OCI-LY1 (cell line): ENCODE data around the gene L3MBTL1.

Experiments used
- H2AFZ ChIP-seq: fragments of 200-600 bp; sonication (generic), shearing (Covaris generic); 2 replicates; pipeline ENCODE4 v1.6.0; 2014; ENCODE audit warnings: antibody characterized with exemption, mild to moderate bottlenecking, low read length
- H3F3A ChIP-seq: fragments of 200-600 bp; sonication (generic), shearing (Covaris generic); 2 replicates; pipeline ENCODE4 v1.6.0; 2014; ENCODE audit warnings: mild to moderate bottlenecking, antibody characterized with exemption, low read length, moderate library complexity; ENCODE audit not compliant: insufficient read depth
- H3K27ac ChIP-seq: fragments of 200-600 bp; sonication (generic); 2 replicates; pipeline ENCODE4 v1.5.1; 2014; ENCODE audit warnings: low read length, mixed run types, mild to moderate bottlenecking, low read depth; ENCODE audit not compliant: poor library complexity, severe bottlenecking
- H3K27me3 ChIP-seq: fragments of 200-600 bp; sonication (generic); 2 replicates; pipeline ENCODE4 v1.6.0; 2014; ENCODE audit warnings: antibody characterized with exemption, mild to moderate bottlenecking, low read length, moderate library complexity; ENCODE audit not compliant: insufficient read depth
- H3K36me3 ChIP-seq: fragments of 200-600 bp; sonication (generic); 2 replicates; pipeline ENCODE4 v1.6.1; 2014; ENCODE audit warnings: mild to moderate bottlenecking, antibody characterized with exemption, low read length, moderate library complexity, mixed read lengths; ENCODE audit not compliant: insufficient read depth
- H3K4me1 ChIP-seq: fragments of 200-600 bp; sonication (generic); 2 replicates; pipeline ENCODE4 v1.5.1; 2014; ENCODE audit warnings: mild to moderate bottlenecking, low read length, moderate library complexity; ENCODE audit not compliant: insufficient read depth, severe bottlenecking
- H3K4me2 ChIP-seq: fragments of 200-600 bp; sonication (generic), shearing (Covaris generic); 2 replicates; pipeline ENCODE4 v1.6.1; 2014; ENCODE audit warnings: low read length
- H3K4me3 ChIP-seq: fragments of 200-600 bp; sonication (generic); 2 replicates; pipeline ENCODE4 v1.5.1; 2014; ENCODE audit warnings: low read length, low read depth, mild to moderate bottlenecking, mixed read lengths; ENCODE audit not compliant: poor library complexity, severe bottlenecking
- H3K79me2 ChIP-seq: fragments of 200-600 bp; shearing (Covaris generic); 2 replicates; pipeline ENCODE4 v1.6.1; 2016; ENCODE audit warnings: mixed run types, low read length, mixed read lengths; ENCODE audit not compliant: insufficient read depth
- H3K9ac ChIP-seq: fragments of 200-600 bp; sonication (generic), shearing (Covaris generic); 2 replicates; pipeline ENCODE4 v1.6.1; 2014; ENCODE audit warnings: mild to moderate bottlenecking, low read length, mixed read lengths
- H3K9me2 ChIP-seq: fragments of 200-600 bp; sonication (generic), shearing (Covaris generic); 2 replicates; pipeline ENCODE4 v1.6.1; 2014; ENCODE audit warnings: low read depth, mild to moderate bottlenecking, low read length, mixed read lengths
- H3K9me3 ChIP-seq: fragments of 200-600 bp; shearing (Covaris generic); 2 replicates; pipeline ENCODE4 v1.6.1; 2014; ENCODE audit warnings: low read length, mixed read lengths
- H4K20me1 ChIP-seq: fragments of 200-600 bp; sonication (generic), shearing (Covaris generic); 2 replicates; pipeline ENCODE4 v1.6.0; 2016; ENCODE audit warnings: mild to moderate bottlenecking, low read length; ENCODE audit not compliant: insufficient read depth
- CTCF ChIP-seq: fragments of 200-600 bp; sonication (generic), shearing (Covaris generic); IDR thresholded peaks from 2 replicates; pipeline ENCODE4 v1.5.1; 2017; ENCODE audit warnings: mild to moderate bottlenecking, antibody characterized with exemption, low read length, moderate library complexity, mixed read lengths
- EZH2 ChIP-seq: fragments of 200-600 bp; sonication (generic), shearing (Covaris generic); IDR thresholded peaks from 2 replicates; pipeline ENCODE4 v1.8.0; 2017; ENCODE audit warnings: borderline replicate concordance, mixed run types, mild to moderate bottlenecking, antibody characterized with exemption, low read length, moderate library complexity, mixed read lengths

L3MBTL1 gene

GRCh38 chr20:43563429-43563828 is 55.9 kb downstream of the L3MBTL1 start:
- TF ChIP-seq EZH2 (no peak), CTCF (peak; percentile 60)
- H2AFZ ChIP-seq = no peak overlapping the region

GRCh38 chr20:43563991-43564390 is 56.5 kb downstream of the L3MBTL1 start:
- Histone ChIP-seq H3K27ac (no peak overlapping the region), H3K9ac (no peak overlapping the region), H3K4me3 (no peak overlapping the region), H3K9me2 (no peaks in the 10 kb centered on the region), H3K9me3 (no peaks in the 10 kb centered on the region), H4K20me1 (no peaks in the 10 kb centered on the region), H3K79me2 (no peaks in the 10 kb centered on the region), H3K27me3 (no peaks in the 10 kb centered on the region), H3K4me1 (no peaks in the 10 kb centered on the region), H3K4me2 (no peak overlapping the region), H3F3A (no peaks in the 10 kb centered on the region), H2AFZ (no peak overlapping the region), H3K36me3 (no peaks in the 10 kb centered on the region)
- no peak for TF ChIP-seq CTCF

More at GRCh38 chr20:43563429-43563828, 55.9 kb downstream of the L3MBTL1 start:
- Histone ChIP-seq H3K9ac (no peak overlapping the region), H3K4me1 (no peaks in the 10 kb centered on the region), H3K4me2 (no peak overlapping the region), H3K27ac (no peak overlapping the region), H3K4me3 (no peak overlapping the region), H3F3A (no peaks in the 10 kb centered on the region), H3K36me3 (no peaks in the 10 kb centered on the region), H3K9me3 (no peaks in the 10 kb centered on the region), H3K27me3 (no peaks in the 10 kb centered on the region), H3K79me2 (no peaks in the 10 kb centered on the region), H3K9me2 (no peaks in the 10 kb centered on the region), H4K20me1 (no peaks in the 10 kb centered on the region)

- Histone ChIP-seq H3K27me3 (no peaks in the 10 kb centered on the region), H3K36me3 (no peaks in the 10 kb centered on the region), H3K79me2 (no peaks in the 10 kb centered on the region), H3K4me3 (no peak overlapping the region), H3K9me3 (no peaks in the 10 kb centered on the region), H3K27ac (no peak overlapping the region), H3K4me2 (no peak overlapping the region), H4K20me1 (no peaks in the 10 kb centered on the region), H3K4me1 (no peaks in the 10 kb centered on the region), H3K9me2 (no peaks in the 10 kb centered on the region), H2AFZ (no peak overlapping the region), H3K9ac (no peak overlapping the region), H3F3A (no peaks in the 10 kb centered on the region)
- TF ChIP-seq EZH2 (no peak), CTCF (no peak)
Observed at GRCh38 chr20:43564455-43564854, 57.0 kb downstream of the L3MBTL1 start.
